ENCODE measurements around the gene SLC37A1. TPM values are rescaled to one million over a fixed set of nuclear protein-coding genes. Genes with fewer than 3 reads are reported as not detected.
A peak's percentile ranks its signal among the peaks of the same experiment; 100 is the strongest.

SLC37A1 gene
- total RNA-seq, 4 donors from 2014 or later: 10.7 to 21.1 (median 14.0) TPM

DNA sequence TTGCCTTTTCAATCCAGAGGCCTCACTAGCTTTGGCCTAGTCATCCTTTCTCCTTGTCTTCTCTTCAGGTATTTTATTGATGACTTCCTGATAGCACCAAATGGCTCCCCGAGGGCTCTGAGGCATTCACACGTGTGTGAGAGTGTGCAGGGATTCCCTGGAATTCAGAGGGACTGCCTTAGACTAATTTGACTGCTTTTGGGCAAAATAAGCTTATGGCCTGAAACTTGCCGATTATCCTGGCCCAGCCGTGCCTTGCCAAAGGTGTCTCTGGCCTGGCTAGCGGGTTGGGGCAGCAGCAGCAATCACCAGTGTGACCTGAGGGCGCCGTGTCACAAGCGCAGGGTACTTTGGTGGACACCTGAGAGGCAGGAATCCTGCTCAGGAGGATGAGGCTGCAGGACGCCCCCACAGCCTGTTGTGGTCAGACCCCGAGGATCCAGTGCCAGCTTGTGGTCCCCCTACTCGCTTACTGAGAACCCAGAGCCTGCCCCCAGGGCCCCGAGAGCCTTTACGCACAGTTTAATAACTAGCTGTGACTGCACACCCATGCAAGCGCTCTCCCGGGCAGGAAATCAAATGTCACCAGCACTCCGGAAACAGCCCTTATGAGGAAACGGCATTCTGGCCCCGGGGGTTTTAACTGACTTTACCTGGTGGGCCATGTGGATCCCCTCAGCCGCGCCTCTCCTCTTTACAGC is 76.9 kb downstream of the SLC37A1 start:
- H3K4me3 ChIP-seq: no peak overlapping the region
- TF ChIP-seq POLR2A (IDR thresholded peaks at IDR 0.05): no peak
- TF ChIP-seq, protein P1, sequence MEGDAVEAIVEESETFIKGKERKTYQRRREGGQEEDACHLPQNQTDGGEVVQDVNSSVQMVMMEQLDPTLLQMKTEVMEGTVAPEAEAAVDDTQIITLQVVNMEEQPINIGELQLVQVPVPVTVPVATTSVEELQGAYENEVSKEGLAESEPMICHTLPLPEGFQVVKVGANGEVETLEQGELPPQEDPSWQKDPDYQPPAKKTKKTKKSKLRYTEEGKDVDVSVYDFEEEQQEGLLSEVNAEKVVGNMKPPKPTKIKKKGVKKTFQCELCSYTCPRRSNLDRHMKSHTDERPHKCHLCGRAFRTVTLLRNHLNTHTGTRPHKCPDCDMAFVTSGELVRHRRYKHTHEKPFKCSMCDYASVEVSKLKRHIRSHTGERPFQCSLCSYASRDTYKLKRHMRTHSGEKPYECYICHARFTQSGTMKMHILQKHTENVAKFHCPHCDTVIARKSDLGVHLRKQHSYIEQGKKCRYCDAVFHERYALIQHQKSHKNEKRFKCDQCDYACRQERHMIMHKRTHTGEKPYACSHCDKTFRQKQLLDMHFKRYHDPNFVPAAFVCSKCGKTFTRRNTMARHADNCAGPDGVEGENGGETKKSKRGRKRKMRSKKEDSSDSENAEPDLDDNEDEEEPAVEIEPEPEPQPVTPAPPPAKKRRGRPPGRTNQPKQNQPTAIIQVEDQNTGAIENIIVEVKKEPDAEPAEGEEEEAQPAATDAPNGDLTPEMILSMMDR (IDR thresholded peaks at IDR 0.05): no peak
- no peaks in the 10 kb centered on the region for H3K9me3 ChIP-seq
- no peak for DNase-seq
- intact Hi-C loops (cut with DNase I): loop anchor here (5.0 kb wide), 1 partner anchor 227 kb away; no protein-coding TSS in a partner anchor
- 66 to 69% methylated on average over 8 to 13 of the region's 20 CpGs for WGBS, 2 donors
- H3K27ac ChIP-seq: no peak overlapping the region
- H3K27me3 ChIP-seq: peaks cover 0 to 16% (median 0%) of the 10 kb centered on the region in 4 donors
- H3K36me3 ChIP-seq: no peaks in the 10 kb centered on the region
- peaks cover 6 to 10% (median 7%) of the 10 kb centered on the region in 3 donors for H3K4me1 ChIP-seq

DNA sequence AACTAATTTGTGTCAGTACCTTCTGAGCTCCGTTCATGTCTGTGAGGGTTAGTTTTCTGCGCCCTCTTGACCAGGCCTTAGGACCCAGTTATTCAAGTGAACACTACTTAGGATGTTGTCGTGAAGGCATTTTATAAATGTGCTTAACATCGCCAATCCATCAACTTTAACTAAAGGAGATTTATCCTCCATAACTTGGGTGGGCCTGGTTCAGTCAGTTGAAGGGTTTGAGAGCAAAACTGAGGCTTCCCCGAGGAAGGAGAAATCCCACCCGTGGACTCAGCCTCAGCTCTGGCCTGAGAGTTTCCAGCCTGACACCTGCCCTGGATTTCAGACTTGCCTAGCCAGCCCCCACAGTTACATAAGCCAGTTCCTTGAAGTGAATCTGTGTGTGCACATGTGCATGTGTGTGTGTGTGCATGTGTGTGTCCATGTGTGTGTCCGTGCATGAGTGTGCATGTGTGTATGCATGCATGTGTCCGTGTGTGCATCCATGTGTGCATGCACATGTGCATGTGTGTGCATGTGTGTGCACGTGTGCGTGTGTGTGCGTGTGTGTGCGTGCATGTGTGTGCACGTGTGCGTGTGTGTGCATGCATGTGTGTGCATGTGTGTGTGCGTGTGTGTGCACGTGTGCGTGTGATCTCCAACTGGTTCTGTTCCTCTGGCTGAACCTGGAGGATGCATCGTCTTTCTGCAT is 77.7 kb downstream of the SLC37A1 start:
- Histone ChIP-seq H3K9me3 (no peaks in the 10 kb centered on the region), H3K4me3 (no peak overlapping the region), H3K36me3 (no peaks in the 10 kb centered on the region), H3K27me3 (peaks cover 0 to 16% (median 0%) of the 10 kb centered on the region in 4 donors), H3K27ac (no peak overlapping the region), H3K4me1 (peaks cover 6 to 10% (median 7%) of the 10 kb centered on the region in 3 donors)
- DNase-seq: no peak
- intact Hi-C loops (cut with DNase I): loop anchor here (5.0 kb wide), 1 partner anchor 226 kb away; no protein-coding TSS in a partner anchor
- TF ChIP-seq, protein P1 (IDR thresholded peaks at IDR 0.05): no peak
- WGBS, 2 donors: 61 to 65% methylated on average over 16 to 18 of the region's 18 CpGs

DNA sequence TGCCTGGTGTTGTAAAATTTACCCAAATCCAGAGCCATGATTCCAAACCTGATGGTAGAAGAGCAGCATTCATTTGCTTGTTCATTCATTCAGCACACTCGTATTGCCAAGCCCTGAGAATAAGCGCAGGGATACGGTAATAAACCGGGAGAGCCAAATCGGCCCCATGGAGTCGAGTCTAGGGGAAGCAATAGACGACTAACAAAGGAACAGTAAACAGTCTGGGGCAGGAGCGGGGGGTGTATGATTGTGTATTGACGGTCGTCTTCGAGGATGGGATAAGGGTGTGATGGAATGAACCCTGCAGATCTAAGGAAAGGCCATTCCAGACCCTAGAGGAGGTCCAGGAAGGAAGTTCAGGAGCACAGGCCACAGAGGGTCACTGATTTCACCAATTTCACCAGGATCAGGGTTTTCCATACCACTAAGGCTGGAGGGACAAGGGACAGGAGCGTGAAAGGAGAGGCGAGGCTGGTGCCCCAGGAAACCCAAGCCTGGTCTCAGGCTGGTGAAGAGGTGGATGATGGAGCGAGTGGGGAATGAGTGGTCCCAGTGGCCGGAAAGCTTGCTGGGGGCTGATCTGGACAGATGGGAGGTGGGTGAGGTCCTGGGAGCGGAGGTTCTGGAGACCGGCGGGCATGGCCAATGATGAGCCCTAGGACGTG is 78.6 kb downstream of the SLC37A1 start:
- Histone ChIP-seq H3K4me1 (peaks cover 6 to 10% (median 7%) of the 10 kb centered on the region in 3 donors), H3K27ac (no peak overlapping the region), H3K4me3 (no peak overlapping the region), H3K27me3 (peaks cover 0 to 16% (median 0%) of the 10 kb centered on the region in 4 donors), H3K36me3 (no peaks in the 10 kb centered on the region), H3K9me3 (no peaks in the 10 kb centered on the region)
- no peak for TF ChIP-seq POLR2A (IDR thresholded peaks at IDR 0.05)
- TF ChIP-seq, protein P1 (IDR thresholded peaks at IDR 0.05): no peak
- DNase-seq: no peak
- 88 to 90% methylated on average over 19 of the region's 19 CpGs for WGBS, 2 donors
- intact Hi-C loops (cut with DNase I): loop anchor here (5.0 kb wide), 1 partner anchor 225 kb away; no protein-coding TSS in a partner anchor

DNA sequence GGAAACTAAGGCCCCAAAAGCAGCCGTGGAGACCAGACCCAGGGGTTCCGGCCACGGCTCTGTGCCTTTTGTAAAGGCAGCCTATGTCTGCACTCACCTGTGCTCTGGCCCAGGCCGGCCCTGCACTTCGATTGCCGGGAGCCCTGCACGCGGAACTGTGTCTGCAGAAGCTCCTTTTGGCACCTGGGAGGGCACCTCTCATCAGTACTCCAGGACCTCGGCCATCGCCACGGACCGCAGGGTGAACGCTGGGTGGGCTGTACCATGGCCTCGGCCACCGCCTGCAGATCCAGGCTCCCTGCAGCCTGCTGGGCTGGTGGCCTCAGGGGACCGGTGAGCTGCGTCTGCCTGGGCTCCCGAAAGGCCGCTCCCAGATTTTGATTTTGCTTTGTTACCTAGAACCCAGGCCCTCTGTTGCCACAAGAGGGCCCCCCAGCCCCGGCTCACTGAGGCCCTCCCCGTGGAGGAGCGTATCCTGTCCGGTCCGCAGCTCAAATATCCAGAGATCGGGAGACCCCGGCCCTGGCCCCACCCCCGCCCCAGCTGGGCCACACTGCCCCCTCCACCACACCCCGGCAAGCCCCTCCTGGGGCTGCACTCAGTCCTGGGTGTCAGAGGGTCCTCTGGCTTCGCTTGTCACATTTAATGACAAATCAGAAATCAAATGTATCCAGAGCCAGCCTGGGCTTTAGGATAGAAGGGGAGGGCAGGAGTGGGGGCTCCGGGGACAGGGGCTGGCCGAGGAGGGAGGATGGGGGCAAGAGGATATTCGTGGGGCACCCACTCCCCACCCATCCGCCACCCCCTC is 79.6 kb downstream of the SLC37A1 start:
- Histone ChIP-seq H3K4me1 (peaks cover 6 to 10% (median 7%) of the 10 kb centered on the region in 3 donors), H3K4me3 (peak overlapping the region in 2 of 4 donors; percentile 8 to 47), H3K27me3 (peaks cover 0 to 16% (median 0%) of the 10 kb centered on the region in 4 donors), H3K9me3 (no peaks in the 10 kb centered on the region), H3K36me3 (no peaks in the 10 kb centered on the region), H3K27ac (no peak overlapping the region)
- DNase-seq: no peak
- TF ChIP-seq POLR2A (IDR thresholded peaks at IDR 0.05): no peak
- TF ChIP-seq, protein P1 (IDR thresholded peaks at IDR 0.05): peak; percentile 35 to 79 (median 68)
- WGBS, 2 donors: 10 to 14% methylated on average over 2 to 11 of the region's 33 CpGs
- intact Hi-C loops (cut with DNase I): loop anchor here (5.0 kb wide), 1 partner anchor 224 kb away; no protein-coding TSS in a partner anchor
